ENCODE data around the gene POLR3A.

POLR3A gene

DNA sequence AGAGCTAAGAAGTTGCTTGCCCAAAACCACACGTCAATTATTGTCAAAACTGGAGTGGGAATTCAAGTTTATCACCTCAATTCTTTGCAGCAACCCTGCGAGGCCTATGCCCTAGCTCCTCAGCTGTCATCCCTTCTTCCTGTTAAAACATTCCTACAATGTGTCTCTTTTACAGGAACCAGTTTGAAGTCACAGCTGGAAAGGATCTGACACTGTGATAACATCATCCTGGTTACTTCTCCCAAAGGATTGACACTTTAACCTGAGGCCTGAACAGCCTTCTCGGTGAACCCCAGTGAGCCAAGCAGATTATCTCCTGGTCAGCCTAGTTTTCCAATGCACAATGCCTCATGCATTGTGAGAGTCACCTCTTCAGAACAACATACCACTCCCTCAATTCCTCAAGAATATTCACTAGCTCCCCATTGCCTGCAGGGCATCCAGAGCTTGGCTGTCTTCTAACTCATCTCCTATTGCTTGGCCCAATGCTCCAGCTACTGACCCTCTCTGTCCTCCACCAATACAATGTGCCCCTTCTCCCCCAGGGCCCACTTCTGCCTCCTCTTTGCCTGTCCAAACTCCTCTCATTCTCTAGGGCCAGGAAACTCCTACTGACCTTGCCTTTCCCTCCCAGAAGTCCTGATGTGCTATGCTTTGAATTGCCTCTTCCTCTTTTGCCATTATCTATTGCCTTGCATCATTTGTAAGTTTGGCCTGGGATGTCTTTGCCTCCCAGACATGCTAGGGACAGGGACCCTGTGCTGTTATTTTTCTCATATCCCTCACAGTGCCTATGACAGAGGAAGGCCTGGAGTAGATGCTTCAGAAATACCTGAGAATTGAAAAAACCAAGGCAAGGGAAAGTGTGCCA lies 92.4 kb downstream of the POLR3A start:
- Histone ChIP-seq H3K4me1 (ENCODE audit: control insufficient read depth in 1 of 2, insufficient read depth in 2 of 2, low read length in 2 of 2) (peaks cover 10 to 13% of the 10 kb centered on the region in 2 experiments), H2BK5ac (ENCODE audit: low read depth, low read length, poor library complexity) (no peak overlapping the region), H3K79me2 (ENCODE audit: control insufficient read depth, insufficient read depth, low read length, poor library complexity) (no peaks in the 10 kb centered on the region), H3K23ac (ENCODE audit: low read length) (no peak overlapping the region), H3K36me3 (ENCODE audit: control insufficient read depth in 1 of 2, insufficient read depth in 2 of 2, low read length in 2 of 2) (no peaks in the 10 kb centered on the region), H4K8ac (ENCODE audit: low read depth, low read length) (no peak overlapping the region), H3K14ac (ENCODE audit: low read length) (no peak overlapping the region), H2AK5ac (ENCODE audit: low read length) (peak overlapping the region; percentile 35), H3K9me3 (ENCODE audit: insufficient read depth, low read depth, low read length) (no peaks in the 10 kb centered on the region), H3K4me2 (ENCODE audit: low read length) (no peak overlapping the region), H3K79me1 (ENCODE audit: low read length) (peaks cover 12% of the 10 kb centered on the region), H2BK12ac (ENCODE audit: low read length) (peak overlapping the region; percentile 16), H3K9ac (ENCODE audit: low read length) (no peak overlapping the region), H4K12ac (ENCODE audit: low read depth, low read length) (no peak overlapping the region), H2BK120ac (ENCODE audit: insufficient read depth, low read length, poor library complexity) (no peak overlapping the region), H3K18ac (ENCODE audit: low read length) (no peak overlapping the region), H3K4me3 (ENCODE audit: low read depth, low read length) (no peak overlapping the region), H4K91ac (ENCODE audit: low read depth, low read length) (no peak overlapping the region), H2AFZ (ENCODE audit: insufficient read depth, low read length, poor library complexity) (no peak overlapping the region), H3K4ac (ENCODE audit: low read depth, low read length) (no peak overlapping the region), H3K27me3 (ENCODE audit: insufficient read depth, low read length) (no peaks in the 10 kb centered on the region), H3K27ac (ENCODE audit: low read depth, low read length) (no peak overlapping the region)
- peak; percentile 31 to 51 for DNase-seq
- no CpG with 5 or more reads among the region's 3 CpGs for WGBS (ENCODE audit: extremely low coverage, insufficient coverage, insufficient read length)

DNA sequence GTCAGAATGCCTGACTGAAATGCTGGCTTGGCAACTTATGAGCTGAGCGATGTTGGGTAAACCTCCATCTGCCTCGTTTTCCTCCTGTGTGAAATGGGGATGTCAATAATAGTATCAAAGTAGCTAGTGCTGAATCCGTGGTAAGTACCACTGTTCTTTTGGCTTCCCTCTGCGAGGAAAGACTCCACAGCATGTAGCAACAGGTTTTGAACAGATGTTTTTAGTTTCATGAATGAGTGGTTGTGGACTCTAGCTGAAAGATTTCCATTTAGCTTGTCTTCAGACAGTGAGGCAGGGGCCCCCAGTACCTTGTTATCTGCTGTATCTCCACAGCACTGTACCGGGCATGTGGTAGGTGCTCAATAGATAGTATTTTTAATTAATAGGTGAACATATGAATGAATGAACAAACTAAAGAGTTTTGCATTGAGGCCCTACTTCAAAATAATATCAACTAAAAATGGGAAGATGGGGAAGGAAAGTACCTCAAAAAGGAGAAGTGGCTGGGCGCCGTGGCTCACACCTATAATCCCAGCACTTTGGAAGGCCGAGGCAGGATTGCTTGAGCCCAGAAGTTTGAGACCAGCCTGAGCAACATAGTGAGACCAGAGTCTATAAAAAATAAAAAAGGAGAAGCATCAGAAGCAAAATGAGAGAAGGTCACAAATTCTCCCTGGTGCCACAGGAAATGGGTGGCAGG lies 97.1 kb downstream of the POLR3A start:
- no peak overlapping the region for H4K12ac ChIP-seq (ENCODE audit: low read depth, low read length)
- H3K9me3 ChIP-seq (ENCODE audit: insufficient read depth, low read depth, low read length): no peaks in the 10 kb centered on the region
- no peak overlapping the region for H3K4me3 ChIP-seq (ENCODE audit: low read depth, low read length)
- H3K14ac ChIP-seq (ENCODE audit: low read length): no peak overlapping the region
- H3K27ac ChIP-seq (ENCODE audit: low read depth, low read length): no peak overlapping the region
- H3K4me1 ChIP-seq (ENCODE audit: control insufficient read depth in 1 of 2, insufficient read depth in 2 of 2, low read length in 2 of 2): peaks cover 6 to 11% of the 10 kb centered on the region in 2 experiments
- H4K91ac ChIP-seq (ENCODE audit: low read depth, low read length): no peak overlapping the region
- H3K36me3 ChIP-seq (ENCODE audit: control insufficient read depth in 1 of 2, insufficient read depth in 2 of 2, low read length in 2 of 2): no peaks in the 10 kb centered on the region
- no peak overlapping the region for H3K4ac ChIP-seq (ENCODE audit: low read depth, low read length)
- H2BK5ac ChIP-seq (ENCODE audit: low read depth, low read length, poor library complexity): no peak overlapping the region
- H3K27me3 ChIP-seq (ENCODE audit: insufficient read depth, low read length): no peaks in the 10 kb centered on the region
- no peak overlapping the region for H3K23ac ChIP-seq (ENCODE audit: low read length)
- H3K79me1 ChIP-seq (ENCODE audit: low read length): peaks cover 5% of the 10 kb centered on the region
- H3K4me2 ChIP-seq (ENCODE audit: low read length): no peak overlapping the region
- no peak overlapping the region for H3K18ac ChIP-seq (ENCODE audit: low read length)
- no peak overlapping the region for H2BK120ac ChIP-seq (ENCODE audit: insufficient read depth, low read length, poor library complexity)
- H2AFZ ChIP-seq (ENCODE audit: insufficient read depth, low read length, poor library complexity): no peak overlapping the region
- no peak for DNase-seq
- no peak overlapping the region for H2BK12ac ChIP-seq (ENCODE audit: low read length)
- no peaks in the 10 kb centered on the region for H3K79me2 ChIP-seq (ENCODE audit: control insufficient read depth, insufficient read depth, low read length, poor library complexity)
- no peak overlapping the region for H2AK5ac ChIP-seq (ENCODE audit: low read length)
- no peak overlapping the region for H4K8ac ChIP-seq (ENCODE audit: low read depth, low read length)
- no CpG with 5 or more reads among the region's 8 CpGs for WGBS (ENCODE audit: extremely low coverage, insufficient coverage, insufficient read length)
- H3K9ac ChIP-seq (ENCODE audit: low read length): no peak overlapping the region

DNA sequence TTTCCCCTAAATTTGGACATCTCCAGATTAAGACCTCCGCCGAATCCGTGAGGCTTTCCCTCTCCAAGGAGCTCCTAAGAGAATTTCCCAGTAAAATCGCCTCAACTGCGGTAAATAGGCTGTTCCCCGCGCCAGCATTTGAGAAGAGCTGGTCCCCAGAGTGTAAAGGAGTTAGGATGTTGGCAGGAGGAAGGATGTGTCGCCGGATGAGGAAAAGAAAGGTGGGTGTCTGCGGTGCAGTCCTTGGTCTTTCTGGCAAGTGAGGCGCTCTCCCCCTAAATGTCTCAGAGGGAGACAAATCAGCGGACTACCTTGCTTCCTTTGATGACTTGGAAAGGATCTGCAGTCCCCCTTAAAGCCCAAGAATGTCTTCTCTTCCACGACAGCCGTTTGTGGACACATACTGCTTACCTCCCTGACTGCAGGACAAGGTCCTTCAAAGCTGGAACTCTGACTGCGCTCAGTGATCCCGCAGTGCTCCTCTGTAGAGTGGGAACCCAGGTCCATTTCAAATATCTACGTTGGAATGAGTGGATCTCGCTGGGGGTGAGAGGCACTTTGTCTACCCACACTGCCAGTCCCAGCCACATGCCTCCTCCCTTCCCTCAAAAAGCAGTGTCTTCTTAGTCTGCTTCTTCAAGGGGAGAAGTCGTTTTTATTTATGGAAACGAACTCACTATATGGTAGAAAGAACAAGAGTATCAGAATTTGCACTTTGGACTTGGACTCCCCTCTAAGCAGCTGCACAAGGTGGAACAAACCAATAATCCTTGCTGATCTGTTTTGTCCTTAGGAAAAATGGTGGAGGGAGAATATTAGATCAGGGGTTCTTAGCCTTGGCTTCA lies 101.7 kb downstream of the POLR3A start:
- peaks cover 13% of the 10 kb centered on the region for H3K79me1 ChIP-seq (ENCODE audit: low read length)
- no CpG with 5 or more reads among the region's 20 CpGs for WGBS (ENCODE audit: extremely low coverage, insufficient coverage, insufficient read length)
- H3K14ac ChIP-seq (ENCODE audit: low read length): peak overlapping the region; percentile 91
- H2AFZ ChIP-seq (ENCODE audit: insufficient read depth, low read length, poor library complexity): peak overlapping the region; percentile 57
- H4K91ac ChIP-seq (ENCODE audit: low read depth, low read length): peak overlapping the region; percentile 94
- H3K27me3 ChIP-seq (ENCODE audit: insufficient read depth, low read length): no peaks in the 10 kb centered on the region
- H3K27ac ChIP-seq (ENCODE audit: low read depth, low read length): no peak overlapping the region
- no peak overlapping the region for H3K4me3 ChIP-seq (ENCODE audit: low read depth, low read length)
- peak overlapping the region; percentile 88 for H3K4me2 ChIP-seq (ENCODE audit: low read length)
- DNase-seq: peak in 1 of 2 donors; percentile 37
- H2AK5ac ChIP-seq (ENCODE audit: low read length): peak overlapping the region; percentile 48
- no peak overlapping the region for H3K4ac ChIP-seq (ENCODE audit: low read depth, low read length)
- no peaks in the 10 kb centered on the region for H3K9me3 ChIP-seq (ENCODE audit: insufficient read depth, low read depth, low read length)
- H3K9ac ChIP-seq (ENCODE audit: low read length): no peak overlapping the region
- peak overlapping the region; percentile 25 for H3K18ac ChIP-seq (ENCODE audit: low read length)
- H3K23ac ChIP-seq (ENCODE audit: low read length): no peak overlapping the region
- H4K12ac ChIP-seq (ENCODE audit: low read depth, low read length): peak overlapping the region; percentile 63
- peaks cover 15 to 23% of the 10 kb centered on the region in 2 experiments for H3K4me1 ChIP-seq (ENCODE audit: control insufficient read depth in 1 of 2, insufficient read depth in 2 of 2, low read length in 2 of 2)
- peaks cover 2 to 3% of the 10 kb centered on the region in 2 experiments for H3K36me3 ChIP-seq (ENCODE audit: control insufficient read depth in 1 of 2, insufficient read depth in 2 of 2, low read length in 2 of 2)
- H2BK12ac ChIP-seq (ENCODE audit: low read length): peak overlapping the region; percentile 12
- H2BK5ac ChIP-seq (ENCODE audit: low read depth, low read length, poor library complexity): peak overlapping the region; percentile 19
- H4K8ac ChIP-seq (ENCODE audit: low read depth, low read length): peak overlapping the region; percentile 77
- peak overlapping the region; percentile 70 for H2BK120ac ChIP-seq (ENCODE audit: insufficient read depth, low read length, poor library complexity)
- H3K79me2 ChIP-seq (ENCODE audit: control insufficient read depth, insufficient read depth, low read length, poor library complexity): peaks cover 23% of the 10 kb centered on the region

All from trophoblast cell (in vitro differentiated cells and primary cell).